Trophoblast cell (in vitro differentiated cells and primary cell): ENCODE measurements around the gene ZNF444.
"Not testable (repeated sequence)": the region's sequence is repeated elsewhere in the genome, so short reads cannot be mapped to it uniquely, and the experiment has no call there.

Experiments
- DNase-seq, 2 donors: peaks; one replicate each; pipeline ENCODE4 v3.0.0-alpha.2; 2016
- H2AFZ ChIP-seq: 2 replicates; pipeline ENCODE4 v1.6.1; 2013; ENCODE audit warnings: low read length, moderate library complexity, mild to moderate bottlenecking; ENCODE audit not compliant: insufficient read depth, poor library complexity
- H2AK5ac ChIP-seq: 2 replicates; pipeline ENCODE4 v1.6.1; 2013; ENCODE audit warnings: mild to moderate bottlenecking, low read length
- H2BK120ac ChIP-seq: 2 replicates; pipeline ENCODE4 v1.6.1; 2013; ENCODE audit warnings: low read length, mild to moderate bottlenecking, moderate library complexity; ENCODE audit not compliant: insufficient read depth, poor library complexity
- H2BK12ac ChIP-seq: 2 replicates; pipeline ENCODE4 v1.6.1; 2013; ENCODE audit warnings: mild to moderate bottlenecking, low read length, moderate library complexity
- H2BK5ac ChIP-seq: 2 replicates; pipeline ENCODE4 v1.6.1; 2013; ENCODE audit warnings: low read length, low read depth, moderate library complexity, mild to moderate bottlenecking; ENCODE audit not compliant: poor library complexity
- H3K14ac ChIP-seq: 2 replicates; pipeline ENCODE4 v1.6.1; 2013; ENCODE audit warnings: mild to moderate bottlenecking, low read length
- H3K18ac ChIP-seq: 2 replicates; pipeline ENCODE4 v1.6.1; 2013; ENCODE audit warnings: mild to moderate bottlenecking, low read length
- H3K23ac ChIP-seq: 2 replicates; pipeline ENCODE4 v1.6.1; 2013; ENCODE audit warnings: low read length
- H3K27ac ChIP-seq: 2 replicates; pipeline ENCODE4 v1.5.1; 2013; ENCODE audit warnings: low read depth, mild to moderate bottlenecking, inconsistent platforms, low read length, moderate library complexity
- H3K27me3 ChIP-seq: 2 replicates; pipeline ENCODE4 v1.6.1; 2013; ENCODE audit warnings: inconsistent platforms, mild to moderate bottlenecking, low read length, moderate library complexity; ENCODE audit not compliant: insufficient read depth
- H3K36me3 ChIP-seq, 2 experiments: 1 replicate in 1 of 2; 2 replicates in 1 of 2; pipeline ENCODE4 v1.6.1; 2013; ENCODE audit warnings: low read length in 2 of 2, mild to moderate bottlenecking in 2 of 2, moderate library complexity in 1 of 2; ENCODE audit not compliant: insufficient read depth in 2 of 2, control insufficient read depth in 1 of 2
- H3K4ac ChIP-seq: 2 replicates; pipeline ENCODE4 v1.6.1; 2013; ENCODE audit warnings: low read depth, mild to moderate bottlenecking, low read length, moderate library complexity
- H3K4me1 ChIP-seq, 2 experiments: 1 replicate in 1 of 2; 2 replicates in 1 of 2; pipeline ENCODE4 v1.6.1; 2013; ENCODE audit warnings: low read length in 2 of 2, mild to moderate bottlenecking in 2 of 2, moderate library complexity in 1 of 2; ENCODE audit not compliant: insufficient read depth in 2 of 2, control insufficient read depth in 1 of 2
- H3K4me2 ChIP-seq: 2 replicates; pipeline ENCODE4 v1.6.1; 2013; ENCODE audit warnings: inconsistent platforms, mild to moderate bottlenecking, low read length, moderate library complexity
- H3K4me3 ChIP-seq: 2 replicates; pipeline ENCODE4 v1.5.1; 2013; ENCODE audit warnings: mild to moderate bottlenecking, low read depth, low read length, inconsistent platforms
- H3K79me1 ChIP-seq: one replicate; pipeline ENCODE4 v1.6.1; 2013; ENCODE audit warnings: low read length
- H3K79me2 ChIP-seq: 2 replicates; pipeline ENCODE4 v1.6.1; 2013; ENCODE audit warnings: low read length, mild to moderate bottlenecking; ENCODE audit not compliant: control insufficient read depth, insufficient read depth, poor library complexity
- H3K9ac ChIP-seq: 2 replicates; pipeline ENCODE4 v1.6.1; 2013; ENCODE audit warnings: mild to moderate bottlenecking, low read length
- H3K9me3 ChIP-seq: 2 replicates; pipeline ENCODE4 v1.6.1; 2013; ENCODE audit warnings: low read depth, mild to moderate bottlenecking, control low read depth, inconsistent platforms, low read length; ENCODE audit not compliant: insufficient read depth
- H4K12ac ChIP-seq: 2 replicates; pipeline ENCODE4 v1.6.1; 2013; ENCODE audit warnings: low read depth, mild to moderate bottlenecking, low read length, moderate library complexity
- H4K8ac ChIP-seq: 2 replicates; pipeline ENCODE4 v1.6.1; 2013; ENCODE audit warnings: low read depth, mild to moderate bottlenecking, low read length, moderate library complexity
- H4K91ac ChIP-seq: one replicate; pipeline ENCODE4 v1.6.1; 2013; ENCODE audit warnings: low read depth, mild to moderate bottlenecking, low read length, moderate library complexity
- WGBS: extraction: QIAGEN DNeasy Blood & Tissue Kit; methylation state at CpG from one replicate; pipeline ENCODE4 v1.1.7; 2013; ENCODE audit warnings: missing lambda C conversion rate; ENCODE audit not compliant: insufficient read length, insufficient coverage; ENCODE audit errors: extremely low coverage; 5-methylcytosine and 5-hydroxymethylcytosine counted together

Gene ZNF444

DNA sequence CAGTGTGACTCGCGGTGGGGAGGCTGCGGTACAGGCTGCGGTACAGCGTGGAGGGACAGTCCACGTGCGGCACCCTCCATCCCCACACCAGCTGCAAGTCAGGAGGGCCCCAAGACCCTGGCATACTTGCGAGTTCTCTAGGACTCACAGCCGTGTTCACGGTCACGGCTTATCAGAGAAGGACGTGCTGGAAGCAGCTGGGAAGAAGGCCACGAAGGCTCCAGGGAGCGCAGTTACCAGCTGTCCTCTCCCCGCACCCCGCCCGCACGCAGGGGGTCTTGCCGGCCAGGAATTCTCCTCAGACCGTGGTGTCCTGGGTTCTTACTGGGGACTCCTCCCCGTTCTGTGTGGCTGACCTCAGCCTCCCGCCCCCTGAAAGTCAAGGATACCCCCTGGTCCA lies 6.2 kb downstream of the ZNF444 start:
- H3K79me2 ChIP-seq = peaks cover 2% of the 10 kb centered on the region
- no peak overlapping the region for H3K4me2 ChIP-seq
- H3K27me3 ChIP-seq = no peaks in the 10 kb centered on the region
- no peak overlapping the region for H3K23ac ChIP-seq
- no peak overlapping the region for H3K27ac ChIP-seq
- peaks cover 5% of the 10 kb centered on the region for H3K79me1 ChIP-seq
- no peak overlapping the region for H4K8ac ChIP-seq
- WGBS = no CpG with 5 or more reads among the region's 22 CpGs
- no peak overlapping the region for H2AFZ ChIP-seq
- H3K36me3 ChIP-seq = peaks cover 31 to 36% of the 10 kb centered on the region in 2 experiments
- no peak overlapping the region for H2BK5ac ChIP-seq
- no peak overlapping the region for H3K18ac ChIP-seq
- H2AK5ac ChIP-seq = no peak overlapping the region
- H3K4ac ChIP-seq = no peak overlapping the region
- H2BK12ac ChIP-seq = no peak overlapping the region
- no peak for DNase-seq
- H3K4me1 ChIP-seq = peaks cover 12% of the 10 kb centered on the region in 2 experiments
- no peak overlapping the region for H2BK120ac ChIP-seq
- H3K14ac ChIP-seq = no peak overlapping the region
- no peak overlapping the region for H3K9ac ChIP-seq
- H4K12ac ChIP-seq = no peak overlapping the region
- no peak overlapping the region for H3K4me3 ChIP-seq
- H3K9me3 ChIP-seq = no peaks in the 10 kb centered on the region
- no peak overlapping the region for H4K91ac ChIP-seq

- Histone ChIP-seq H3K4me1 (peaks cover 12% of the 10 kb centered on the region in 2 experiments), H3K4ac (no peak overlapping the region), H3K9ac (no peak overlapping the region), H3K79me2 (peaks cover under 1% of the 10 kb centered on the region), H3K79me1 (peaks cover 4% of the 10 kb centered on the region), H3K18ac (no peak overlapping the region), H2AK5ac (no peak overlapping the region), H3K23ac (no peak overlapping the region), H3K9me3 (no peaks in the 10 kb centered on the region), H3K14ac (no peak overlapping the region), H3K4me3 (no peak overlapping the region), H2AFZ (no peak overlapping the region), H3K36me3 (peaks cover 33 to 36% of the 10 kb centered on the region in 2 experiments), H2BK12ac (no peak overlapping the region), H3K27me3 (no peaks in the 10 kb centered on the region), H4K8ac (no peak overlapping the region), H4K12ac (no peak overlapping the region), H3K4me2 (no peak overlapping the region), H2BK5ac (no peak overlapping the region), H3K27ac (no peak overlapping the region), H2BK120ac (no peak overlapping the region), H4K91ac (no peak overlapping the region)
- no peak for DNase-seq
- no CpG with 5 or more reads among the region's 15 CpGs for WGBS
These were observed 7.0 kb downstream of the ZNF444 start for GRCh38 chr19:56148096-56148495.

- H2AFZ ChIP-seq, H3K9ac ChIP-seq, H3K4ac ChIP-seq, H4K8ac ChIP-seq, H2BK120ac ChIP-seq, H3K79me2 ChIP-seq, H3K18ac ChIP-seq, H2AK5ac ChIP-seq, H2BK12ac ChIP-seq, H3K4me3 ChIP-seq, H3K27ac ChIP-seq, H3K14ac ChIP-seq, H4K91ac ChIP-seq, H3K4me2 ChIP-seq, DNase-seq, H2BK5ac ChIP-seq, H3K23ac ChIP-seq, H3K27me3 ChIP-seq, H4K12ac ChIP-seq, H3K9me3 ChIP-seq, H3K79me1 ChIP-seq: not testable (repeated sequence)
- WGBS = no CpG with 5 or more reads among the region's 12 CpGs
- Histone ChIP-seq H3K36me3 (peaks cover 33 to 36% of the 10 kb centered on the region in 2 experiments), H3K4me1 (peaks cover 13 to 14% of the 10 kb centered on the region in 2 experiments)
These were observed 8.0 kb downstream of the ZNF444 start for GRCh38 chr19:56148955-56149655.

DNA sequence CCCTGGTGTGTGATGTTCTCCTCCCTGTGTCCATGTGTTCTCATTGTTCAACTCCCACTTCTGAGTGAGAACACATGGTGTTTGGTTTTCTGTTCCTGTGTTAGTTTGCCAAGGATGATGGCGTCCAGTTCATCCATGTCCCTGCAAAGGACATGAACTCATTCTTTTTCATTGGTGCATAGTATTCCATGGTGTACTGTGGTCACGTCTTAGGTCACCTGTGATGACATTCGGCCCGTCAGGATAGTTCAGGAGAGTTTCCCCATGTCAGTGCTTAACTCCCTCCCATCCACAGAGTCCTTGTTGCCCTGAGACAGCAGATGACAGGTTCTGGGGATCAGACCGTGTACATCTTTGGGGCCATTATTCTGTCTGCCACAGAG lies 8.6 kb downstream of the ZNF444 start:
- Histone ChIP-seq H4K12ac (no peak overlapping the region), H3K27ac (no peak overlapping the region), H3K9ac (no peak overlapping the region), H3K18ac (no peak overlapping the region), H3K79me2 (no peaks in the 10 kb centered on the region), H3K23ac (no peak overlapping the region), H3K4me1 (peaks cover 17% of the 10 kb centered on the region in 2 experiments), H4K8ac (no peak overlapping the region), H2BK12ac (no peak overlapping the region), H3K14ac (no peak overlapping the region), H3K4ac (no peak overlapping the region), H2BK120ac (no peak overlapping the region), H4K91ac (no peak overlapping the region), H3K36me3 (peaks cover 36 to 39% of the 10 kb centered on the region in 2 experiments), H3K9me3 (no peaks in the 10 kb centered on the region), H2AK5ac (no peak overlapping the region), H3K27me3 (no peaks in the 10 kb centered on the region), H2AFZ (no peak overlapping the region), H3K79me1 (peaks cover 10% of the 10 kb centered on the region), H2BK5ac (no peak overlapping the region), H3K4me2 (no peak overlapping the region), H3K4me3 (no peak overlapping the region)
- no peak for DNase-seq
- WGBS = no CpG with 5 or more reads among the region's 5 CpGs
